Measurements from ENCODE around the gene NOL9.

NOL9 gene

GRCh38 chr1:6590046-6590445, 35.7 kb upstream of the NOL9 start:
- no peak for DNase-seq (ENCODE audit: low read depth)
- H3K4me3 ChIP-seq (ENCODE audit: control insufficient read depth, low read depth, low read length): no peak overlapping the region
- TF ChIP-seq CTCF (IDR thresholded peaks at IDR 0.05; ENCODE audit: control insufficient read depth, insufficient read depth, low read depth, low read length, missing control alignments): no peak

DNA sequence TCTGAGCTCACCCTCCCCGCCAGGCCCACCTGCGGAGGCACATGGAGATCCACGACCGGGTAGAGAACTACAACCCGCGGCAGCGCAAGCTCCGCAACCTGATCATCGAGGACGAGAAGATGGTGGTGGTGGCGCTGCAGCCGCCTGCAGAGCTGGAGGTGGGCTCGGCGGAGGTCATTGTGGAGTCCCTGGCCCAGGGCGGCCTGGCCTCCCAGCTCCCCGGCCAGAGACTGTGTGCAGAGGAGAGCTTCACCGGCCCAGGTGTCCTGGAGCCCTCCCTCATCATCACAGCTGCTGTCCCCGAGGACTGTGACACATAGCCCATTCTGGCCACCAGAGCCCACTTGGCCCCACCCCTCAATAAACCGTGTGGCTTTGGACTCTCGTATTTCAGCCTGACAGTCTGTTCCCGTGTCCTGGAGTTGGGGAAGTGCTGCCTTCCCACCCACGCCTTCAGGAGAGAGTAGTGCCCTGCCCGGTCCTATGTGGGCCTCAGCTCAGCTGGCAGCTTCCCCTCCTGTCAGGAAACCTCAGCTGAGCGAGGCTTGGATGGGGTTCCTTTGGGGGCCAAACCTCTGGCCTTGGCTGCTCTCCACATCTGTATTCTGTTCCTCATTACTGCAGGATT, 34.7 kb upstream of the NOL9 start:
- no peak for DNase-seq (ENCODE audit: low read depth)
- no peak overlapping the region for H3K4me3 ChIP-seq (ENCODE audit: control insufficient read depth, low read depth, low read length)
- TF ChIP-seq CTCF (IDR thresholded peaks at IDR 0.05; ENCODE audit: control insufficient read depth, insufficient read depth, low read depth, low read length, missing control alignments): no peak

GRCh38 chr1:6588128-6588892, 34.0 kb upstream of the NOL9 start:
- no peak overlapping the region for H3K4me3 ChIP-seq (ENCODE audit: control insufficient read depth, low read depth, low read length)
- no peak for DNase-seq (ENCODE audit: low read depth)
- TF ChIP-seq CTCF (IDR thresholded peaks at IDR 0.05; ENCODE audit: control insufficient read depth, insufficient read depth, low read depth, low read length, missing control alignments): no peak

- TF ChIP-seq CTCF (IDR thresholded peaks at IDR 0.05; ENCODE audit: control insufficient read depth, insufficient read depth, low read depth, low read length, missing control alignments): no peak
- no peak for DNase-seq (ENCODE audit: low read depth)
- H3K4me3 ChIP-seq (ENCODE audit: control insufficient read depth, low read depth, low read length): no peak overlapping the region
Measured at GRCh38 chr1:6587261-6588005, 33.1 kb upstream of the NOL9 start.

- no peak for TF ChIP-seq CTCF (IDR thresholded peaks at IDR 0.05; ENCODE audit: control insufficient read depth, insufficient read depth, low read depth, low read length, missing control alignments)
- H3K4me3 ChIP-seq (ENCODE audit: control insufficient read depth, low read depth, low read length): no peak overlapping the region
- DNase-seq (ENCODE audit: low read depth): no peak
Measured at GRCh38 chr1:6586404-6586816, 32.1 kb upstream of the NOL9 start.

GRCh38 chr1:6585841-6586240, 31.5 kb upstream of the NOL9 start:
- TF ChIP-seq CTCF (IDR thresholded peaks at IDR 0.05; ENCODE audit: control insufficient read depth, insufficient read depth, low read depth, low read length, missing control alignments): no peak
- DNase-seq (ENCODE audit: low read depth): no peak
- H3K4me3 ChIP-seq (ENCODE audit: control insufficient read depth, low read depth, low read length): no peak overlapping the region
